Astrocyte of the hippocampus (primary cell): ENCODE measurements around the gene POLN.
A peak's percentile ranks its signal among the peaks of the same experiment; 100 is the strongest.
"Not testable (repeated sequence)": the region's sequence is repeated elsewhere in the genome, so short reads cannot be mapped to it uniquely, and the experiment has no call there.

Source experiments
- DNase-seq: peaks from one replicate; pipeline ENCODE4 v3.0.0; 2011; ENCODE audit warnings: low read depth, low spot score

Gene POLN

DNA sequence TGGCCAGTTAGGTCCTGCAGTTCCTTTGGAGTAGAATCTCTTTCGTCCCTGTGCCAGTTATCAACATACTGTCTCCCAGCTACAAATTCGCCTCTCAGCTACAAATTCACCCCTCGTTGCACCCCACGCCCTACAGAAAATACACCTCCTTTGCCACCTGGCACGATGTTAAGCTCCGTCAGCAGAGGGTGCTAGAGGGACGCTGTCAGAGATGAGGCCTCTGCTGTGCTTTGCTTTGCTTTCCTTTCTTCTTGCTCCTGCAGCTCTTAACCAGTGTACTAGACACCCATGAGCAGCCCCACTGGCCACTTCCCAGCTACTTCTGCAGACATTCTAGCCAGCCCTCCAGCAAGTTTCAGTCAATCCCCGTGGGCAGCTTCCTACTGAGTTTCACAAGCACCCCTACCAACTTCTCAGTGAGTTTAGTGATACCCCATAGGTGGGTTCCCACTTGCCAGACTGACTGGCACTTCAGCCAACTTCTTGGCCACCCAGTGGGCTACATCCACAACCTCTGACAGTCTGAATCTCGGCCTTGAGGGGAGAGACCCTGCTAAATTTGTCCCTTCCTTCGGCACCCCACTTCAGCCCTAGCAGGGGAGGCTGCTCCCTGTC is 21.8 kb downstream of the POLN start:
- DNase-seq = peak; percentile 88

DNA sequence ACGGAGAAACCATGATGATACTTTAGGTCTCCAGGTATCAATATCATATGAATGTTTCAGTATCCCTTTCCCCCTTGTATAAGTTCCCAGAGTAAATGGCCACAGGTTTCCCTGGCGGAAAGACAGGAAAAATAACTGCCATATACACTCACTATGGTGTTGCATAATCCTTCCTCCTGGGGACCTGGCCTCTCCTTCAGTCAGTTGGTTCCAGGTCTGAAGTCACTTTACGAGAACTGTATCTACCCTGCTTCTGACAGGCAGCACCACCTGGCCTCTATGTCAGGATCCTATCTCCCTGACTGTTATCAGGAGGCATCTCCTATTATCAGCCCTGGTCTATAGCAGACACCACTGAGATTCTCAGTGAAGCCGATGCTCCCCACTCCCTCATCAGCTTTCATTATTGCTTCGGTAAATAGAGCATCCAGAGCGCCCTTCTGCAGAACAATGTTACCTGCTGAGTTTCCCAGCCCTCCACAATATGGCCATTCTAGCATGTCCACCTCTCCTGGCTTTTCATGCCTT is 22.6 kb downstream of the POLN start:
- no peak for DNase-seq

DNA sequence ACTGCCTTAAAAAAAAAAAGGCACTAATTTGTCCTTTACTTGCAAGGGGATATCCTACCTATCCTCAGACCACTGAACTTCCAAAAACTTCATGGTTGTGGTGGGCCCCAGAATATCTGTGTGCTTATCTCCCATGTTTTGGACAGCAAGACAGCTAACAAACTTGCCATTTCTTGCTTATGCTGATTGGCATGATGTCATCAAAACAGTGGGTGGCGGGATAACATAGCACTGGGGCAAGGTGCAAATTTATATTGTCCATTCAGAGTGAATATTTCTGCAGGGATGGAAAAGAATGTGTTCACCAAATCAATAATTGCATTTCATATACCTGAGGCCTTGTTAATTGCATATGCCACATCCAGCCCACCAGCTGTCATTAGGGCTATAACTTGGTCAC is 23.5 kb downstream of the POLN start:
- DNase-seq = no peak

- DNase-seq = peak; percentile 55
Observed at GRCh38 chr4:2217726-2218125, 24.2 kb downstream of the POLN start.

GRCh38 chr4:2212831-2213230 is 29.1 kb downstream of the POLN start:
- no peak for DNase-seq

GRCh38 chr4:2202789-2203188 is 39.1 kb downstream of the POLN start:
- DNase-seq = not testable (repeated sequence)

- DNase-seq = peak; percentile 17
Observed at GRCh38 chr4:2194496-2194895, 47.4 kb downstream of the POLN start.

GRCh38 chr4:2193326-2193725 is 48.6 kb downstream of the POLN start:
- no peak for DNase-seq

- DNase-seq = no peak
Observed at GRCh38 chr4:2186865-2187172, 55.1 kb downstream of the POLN start.

DNA sequence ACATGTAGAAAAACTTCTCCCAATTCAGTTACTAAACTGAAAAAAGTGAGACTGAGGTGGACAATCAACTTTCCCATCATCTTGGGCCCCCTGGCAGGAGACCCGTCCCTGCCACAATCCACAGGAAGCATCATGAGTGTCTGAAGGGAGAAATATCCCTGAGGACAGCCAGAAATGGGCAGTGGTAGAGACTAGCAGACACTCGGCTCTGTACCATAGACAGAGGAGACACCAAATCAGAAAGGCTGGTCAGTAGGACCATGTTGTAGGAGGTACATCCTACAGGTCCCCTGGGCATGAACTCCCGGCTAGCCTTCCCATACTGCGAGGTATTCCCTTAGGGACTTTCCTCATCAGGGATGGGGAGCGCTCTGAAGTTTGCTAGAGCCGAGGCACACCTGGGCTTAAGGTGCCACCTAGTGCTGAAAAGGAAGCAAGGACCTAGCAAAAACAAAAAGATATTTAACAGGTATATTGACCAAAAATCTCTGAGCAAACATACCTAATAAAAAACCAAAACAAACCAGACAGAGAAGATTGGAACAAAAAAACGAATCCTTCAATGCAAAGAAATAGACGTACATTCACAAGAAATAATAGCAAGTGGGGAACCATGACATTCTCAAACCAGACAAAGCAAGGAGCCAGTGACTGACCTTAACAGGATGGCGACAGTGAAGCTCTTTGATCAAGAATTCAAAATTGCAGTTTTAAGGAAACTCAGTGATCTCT is 55.6 kb downstream of the POLN start:
- peak; percentile 60 for DNase-seq

GRCh38 chr4:2183394-2183793 is 58.5 kb downstream of the POLN start:
- no peak for DNase-seq

- no peak for DNase-seq
Observed at GRCh38 chr4:2182994-2183393, 58.9 kb downstream of the POLN start.

GRCh38 chr4:2180410-2180809 is 61.5 kb downstream of the POLN start:
- DNase-seq = no peak

- DNase-seq = no peak
Observed at GRCh38 chr4:2179717-2180116, 62.2 kb downstream of the POLN start.

- no peak for DNase-seq
Observed at GRCh38 chr4:2178986-2179385, 62.9 kb downstream of the POLN start.

DNA sequence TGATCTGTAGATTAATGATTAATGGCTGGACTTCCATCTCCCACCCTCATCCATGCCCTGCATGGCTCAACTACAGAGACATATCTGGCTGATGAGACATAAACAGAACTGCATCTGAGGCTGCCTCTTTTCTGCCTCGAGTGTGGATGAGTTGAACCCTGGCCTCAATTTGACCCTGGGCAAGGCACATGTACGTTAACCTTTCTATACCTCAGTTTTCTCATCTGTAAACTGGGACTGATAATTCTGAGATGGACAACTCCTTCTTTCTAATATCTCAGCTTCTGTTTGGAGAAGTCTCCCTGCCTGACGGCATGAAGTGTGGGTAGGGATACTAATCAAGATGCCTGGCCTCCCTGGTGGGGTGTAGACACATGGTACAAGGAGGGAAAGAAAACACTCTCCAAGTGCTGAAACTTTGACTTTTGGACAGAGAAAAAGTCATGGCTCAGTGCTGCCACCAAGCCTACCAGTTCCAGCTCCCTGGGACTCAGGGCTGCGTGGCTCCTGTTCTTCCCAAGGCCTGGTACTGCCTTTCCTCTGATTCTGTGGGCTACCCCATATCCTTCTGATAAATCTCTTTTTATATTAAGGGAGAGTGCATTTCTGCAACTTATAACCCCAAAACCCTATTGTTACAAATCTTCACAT is 64.4 kb downstream of the POLN start:
- no peak for DNase-seq

DNA sequence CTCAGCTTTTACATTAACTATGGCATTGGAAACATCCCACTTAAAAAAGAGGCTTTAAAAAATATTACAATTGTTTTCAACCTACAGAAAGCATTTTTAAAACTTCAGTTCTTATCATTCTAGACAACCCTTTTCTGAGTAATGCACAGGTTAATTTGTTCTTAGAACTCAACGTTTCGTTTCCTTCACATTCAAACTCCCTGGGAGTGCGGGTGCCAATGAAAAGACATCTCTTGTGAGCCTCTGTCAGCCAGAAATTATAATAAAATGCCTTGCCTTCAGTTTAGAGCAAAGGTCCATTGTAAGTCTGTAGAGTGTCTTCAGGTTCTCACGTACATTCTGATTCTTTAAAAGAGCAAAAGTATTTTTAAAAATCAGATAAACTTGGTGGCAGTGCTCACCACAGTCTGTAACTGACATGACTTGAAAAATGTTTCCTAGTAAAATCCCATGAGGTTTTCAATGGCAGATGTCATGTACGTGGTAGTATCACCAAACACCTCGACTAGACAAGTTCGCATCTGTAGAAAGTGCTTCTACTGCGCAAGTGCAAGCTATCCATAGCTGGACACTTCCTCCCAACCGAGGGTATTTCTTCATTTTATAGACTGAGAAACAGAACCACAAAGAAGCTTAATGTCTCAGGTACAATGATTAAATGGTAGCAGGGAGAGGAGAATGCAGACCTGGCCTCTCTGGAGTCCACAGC is 65.8 kb downstream of the POLN start:
- no peak for DNase-seq

DNA sequence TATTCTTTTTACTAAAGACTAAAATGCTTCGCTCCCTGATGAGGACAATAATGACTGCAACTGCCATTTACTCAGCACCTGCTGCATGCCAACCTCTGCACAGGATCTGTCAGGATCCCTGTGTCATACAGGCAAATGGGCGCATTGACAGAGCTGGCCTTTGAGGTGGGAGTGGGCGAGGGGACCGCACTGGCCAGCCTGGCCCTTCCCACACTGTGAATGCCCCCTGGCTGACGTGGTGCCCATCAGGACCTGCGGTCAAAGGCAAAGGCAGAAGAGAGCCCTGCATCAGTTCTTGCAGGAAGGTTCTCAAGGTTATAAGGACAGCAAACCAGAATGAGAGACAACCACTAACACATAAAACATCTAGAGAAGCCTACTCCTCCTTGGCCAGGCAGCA is 67.9 kb downstream of the POLN start:
- DNase-seq = no peak

DNA sequence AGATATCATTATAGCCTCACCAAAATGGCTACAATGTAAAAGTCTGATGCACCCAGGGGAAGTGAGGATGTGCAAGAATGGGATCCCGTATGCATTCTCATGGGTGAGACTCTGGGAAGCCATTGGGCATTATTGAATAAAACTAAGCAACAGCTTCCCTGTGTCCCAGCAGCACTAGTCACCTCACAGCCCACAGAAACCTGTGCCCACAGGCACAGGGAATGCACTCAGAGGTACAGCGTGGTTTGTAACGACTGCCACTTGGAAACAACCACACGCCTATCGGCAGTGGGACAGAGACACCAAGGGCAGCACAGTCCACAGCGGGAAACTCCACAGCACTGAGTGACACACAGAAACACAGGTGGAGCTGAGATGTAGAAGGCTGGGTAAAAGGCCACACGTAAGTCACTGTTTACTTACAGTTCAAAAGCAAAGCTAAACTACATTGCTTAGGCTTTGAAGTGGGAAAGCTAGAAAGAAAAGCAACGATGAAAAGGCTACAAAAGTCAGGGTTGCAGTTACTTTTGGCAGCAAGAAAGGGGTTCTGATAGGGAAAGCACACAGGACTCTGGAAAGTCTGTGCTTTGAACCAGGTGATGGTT is 69.2 kb downstream of the POLN start:
- no peak for DNase-seq

DNA sequence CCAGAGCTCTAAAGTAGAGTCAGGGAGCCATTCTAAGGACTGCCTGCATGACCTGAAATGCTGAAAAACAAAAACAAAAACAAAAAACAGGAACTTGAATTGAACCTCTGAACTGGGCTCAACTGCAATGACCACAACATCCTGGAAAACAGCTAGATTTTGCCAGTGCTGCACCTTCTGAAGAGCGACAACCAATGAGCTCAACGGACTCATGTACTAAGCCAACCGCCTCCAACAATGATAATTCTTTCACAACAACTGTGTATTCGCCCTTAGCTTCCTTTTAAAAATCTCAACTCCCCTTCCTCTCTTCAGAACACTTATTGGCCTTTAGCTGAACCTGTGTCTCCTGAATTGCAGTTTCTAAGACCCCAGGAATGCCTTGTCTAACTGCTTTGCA is 69.8 kb downstream of the POLN start:
- DNase-seq = no peak

- DNase-seq = no peak
Observed at GRCh38 chr4:2168469-2169319, 73.2 kb downstream of the POLN start.
